NCI-H774 (cell line): Measurements from ENCODE around the gene TSPO2.

Experiments
- DNase-seq: peaks from one replicate; lab custom pipeline; 2025; lab: John Stamatoyannopoulos, UW

Gene TSPO2

DNA sequence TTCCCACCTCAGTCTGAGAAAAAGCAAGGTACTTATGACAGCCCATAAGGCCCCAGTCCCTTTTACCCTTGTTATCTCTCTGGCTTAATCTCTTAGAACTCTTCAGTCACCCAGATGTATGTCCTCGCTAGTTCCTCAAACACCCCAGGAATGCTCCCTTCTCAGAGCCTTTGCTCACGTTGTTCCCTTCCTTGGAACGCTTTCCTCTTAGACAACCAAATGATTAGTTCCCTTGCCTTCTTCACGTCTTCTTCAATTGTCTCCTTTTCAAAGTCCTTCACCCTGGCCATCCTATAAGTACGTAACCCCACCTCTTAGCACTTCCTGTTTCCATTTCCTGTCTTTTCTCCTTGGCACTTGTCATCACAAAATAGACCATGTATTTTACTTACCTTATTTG is 9.6 kb downstream of the TSPO2 start:
- no peak for DNase-seq

DNA sequence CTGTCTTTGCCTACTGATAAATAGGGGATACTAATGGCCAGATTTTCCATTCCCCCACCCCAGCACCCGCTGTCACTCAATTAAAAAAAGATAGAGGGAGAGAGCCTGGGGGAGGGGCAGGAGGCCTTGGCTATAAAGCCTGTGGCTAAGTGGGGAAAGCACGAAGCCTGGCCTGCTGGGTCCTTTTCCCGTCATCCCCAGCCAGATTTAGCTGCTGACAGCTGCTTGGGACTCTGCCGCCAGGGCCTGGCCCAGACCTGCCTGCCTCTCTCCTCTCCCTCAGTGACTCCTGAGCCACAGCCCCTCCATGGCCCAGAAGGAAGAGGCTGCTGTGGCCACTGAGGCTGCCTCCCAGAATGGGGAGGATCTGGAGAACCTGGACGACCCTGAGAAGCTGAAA is 10.8 kb downstream of the TSPO2 start, which contains the start of gene APOBEC2:
APOBEC2 (plus strand) TSS at position 162 of the 400 bp plus-strand sequence; CDS start at position 308, 146 bp downstream.
- no peak for DNase-seq

DNA sequence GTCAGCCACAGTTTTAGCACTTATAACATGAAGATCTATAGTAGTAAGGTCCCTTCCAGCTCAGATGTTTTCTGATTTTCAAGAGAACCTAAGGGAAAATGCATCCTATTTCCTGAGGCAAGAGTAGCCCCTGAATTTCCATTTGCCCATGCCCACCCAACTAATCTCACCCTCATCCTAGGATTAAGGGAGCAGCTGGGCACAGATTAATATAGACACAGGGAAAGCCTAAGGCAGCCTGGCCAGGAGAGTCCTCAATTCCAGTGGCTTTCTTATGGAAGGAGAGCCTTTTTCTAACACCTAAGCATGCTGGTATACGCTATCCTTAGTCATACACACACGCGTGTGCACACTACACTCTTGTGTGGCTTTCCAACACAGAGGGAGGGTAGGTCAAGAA is 12.2 kb downstream of the TSPO2 start:
- DNase-seq: no peak

DNA sequence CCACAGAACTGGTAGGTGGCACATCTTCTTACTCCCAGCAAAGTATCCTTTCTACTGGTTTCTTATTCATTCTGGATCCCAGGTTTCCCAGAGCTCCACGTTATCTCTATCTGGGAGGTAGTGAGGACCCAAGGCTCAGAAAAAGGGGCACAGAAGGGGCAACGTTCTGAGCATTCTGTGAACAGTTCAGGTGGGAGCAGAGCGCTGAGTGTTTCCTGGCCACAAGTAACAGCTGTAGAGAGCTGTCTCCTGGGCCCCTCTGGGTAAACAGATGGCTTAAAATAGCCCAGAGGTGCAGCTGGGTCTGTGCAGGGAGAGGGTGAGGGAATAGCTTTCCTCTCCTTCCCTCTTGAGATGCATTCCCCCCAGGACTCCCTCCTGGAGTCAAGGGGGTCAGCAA is 12.9 kb downstream of the TSPO2 start:
- no peak for DNase-seq

DNA sequence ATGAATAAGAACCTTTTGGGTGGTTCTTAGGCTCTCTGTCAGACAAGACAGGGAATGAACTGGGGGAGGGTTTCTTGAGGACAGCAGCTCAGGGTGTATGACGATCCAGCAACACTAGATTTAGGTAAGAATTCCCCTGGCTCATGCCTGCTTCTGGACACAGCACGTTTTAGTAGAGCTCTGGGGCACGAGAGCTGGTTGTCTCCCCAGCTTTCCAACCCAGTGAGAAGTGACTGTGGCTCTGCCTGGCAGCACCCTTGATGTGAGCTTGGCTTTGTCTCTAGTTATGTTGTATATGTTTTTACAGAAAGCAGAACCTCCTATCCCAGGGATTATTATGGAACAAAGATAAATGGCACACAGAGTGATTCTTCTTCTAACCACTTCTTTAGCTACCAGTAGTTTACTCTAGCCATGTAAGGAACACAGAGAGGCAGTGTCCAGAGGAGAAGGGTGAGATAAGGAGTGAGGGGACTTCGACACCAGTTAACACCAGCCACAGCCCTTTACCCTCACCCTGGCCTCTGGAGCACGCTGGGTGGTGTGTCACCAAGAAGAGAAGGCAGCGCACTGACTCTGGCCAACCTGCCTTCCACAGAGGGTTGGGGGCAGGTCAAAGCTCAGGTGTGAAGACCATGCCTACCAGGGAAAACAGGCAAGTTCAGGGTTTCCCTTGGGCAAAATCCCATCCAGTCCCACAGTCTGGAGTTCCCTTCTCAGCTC is 14.7 kb downstream of the TSPO2 start:
- DNase-seq: no peak

DNA sequence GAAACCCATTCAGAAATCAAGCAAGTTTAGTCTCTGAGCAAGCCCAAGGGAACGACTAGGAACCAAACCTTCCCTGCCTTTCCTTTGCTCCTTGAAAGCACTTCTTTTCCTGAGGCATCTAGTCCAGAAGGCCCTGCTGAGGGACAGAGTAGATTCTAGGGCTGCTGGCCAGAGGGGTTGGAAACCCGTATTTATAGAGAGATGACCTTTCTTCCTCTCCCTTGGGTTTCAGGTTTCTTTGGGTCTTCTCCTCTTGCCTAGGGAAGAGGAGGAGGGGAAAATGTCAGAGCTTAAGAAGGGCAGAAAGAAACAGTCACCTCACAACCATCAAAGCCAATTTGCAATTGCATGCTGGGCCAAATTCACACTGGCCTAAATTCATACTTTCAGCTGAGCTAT is 16.5 kb downstream of the TSPO2 start:
- no peak for DNase-seq

DNA sequence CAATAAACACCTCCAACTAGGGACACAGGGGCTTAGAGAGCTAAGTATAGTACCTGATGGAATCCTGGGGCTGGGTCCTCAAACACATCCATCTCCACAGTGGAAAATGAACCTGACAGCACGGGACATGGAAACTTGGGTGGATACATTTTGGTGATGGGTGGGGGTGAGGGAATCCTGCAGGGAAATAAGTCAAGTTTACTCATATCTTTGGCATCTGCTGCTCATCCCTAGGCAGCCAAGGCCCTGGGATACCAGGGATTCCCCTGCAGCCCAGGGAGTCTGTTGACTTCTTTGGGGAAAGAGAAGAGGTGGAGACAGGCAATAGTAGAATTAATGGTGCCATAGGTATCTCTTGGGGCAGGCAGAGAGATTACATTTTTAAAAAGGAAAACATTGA is 17.3 kb downstream of the TSPO2 start:
- no peak for DNase-seq

DNA sequence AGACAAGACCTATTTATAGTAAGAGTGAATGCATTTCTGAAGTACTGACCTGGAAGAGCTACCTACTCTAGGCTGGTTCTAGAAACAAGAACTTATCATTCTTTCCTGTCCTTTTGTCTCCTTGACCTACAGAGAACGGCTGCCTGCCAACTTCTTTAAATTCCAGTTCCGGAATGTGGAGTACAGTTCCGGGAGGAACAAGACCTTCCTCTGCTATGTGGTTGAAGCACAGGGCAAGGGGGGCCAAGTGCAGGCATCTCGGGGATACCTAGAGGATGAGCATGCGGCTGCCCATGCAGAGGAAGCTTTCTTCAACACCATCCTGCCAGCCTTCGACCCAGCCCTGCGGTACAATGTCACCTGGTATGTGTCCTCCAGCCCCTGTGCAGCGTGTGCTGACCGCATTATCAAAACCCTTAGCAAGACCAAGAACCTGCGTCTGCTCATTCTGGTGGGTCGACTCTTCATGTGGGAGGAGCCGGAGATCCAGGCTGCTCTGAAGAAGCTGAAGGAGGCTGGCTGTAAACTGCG is 19.0 kb downstream of the TSPO2 start:
- no peak for DNase-seq

DNA sequence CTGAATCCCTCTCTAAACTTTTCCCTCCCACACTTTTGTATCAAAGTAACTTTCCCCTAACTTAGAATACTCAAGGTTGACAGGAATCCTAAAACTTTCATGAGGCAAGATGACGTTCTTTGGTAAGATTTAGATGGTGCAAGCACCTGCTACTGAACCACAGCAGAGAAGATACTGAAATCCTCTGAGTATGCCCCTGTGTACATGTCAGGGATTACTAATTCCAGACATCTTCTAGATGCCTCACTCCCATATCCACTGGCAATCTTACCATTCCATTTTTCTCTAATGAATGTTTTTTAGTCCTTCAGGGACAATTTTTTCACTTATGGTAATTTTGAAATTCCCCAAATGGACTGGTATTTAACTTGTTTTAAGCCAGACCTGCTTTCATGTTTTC is 19.8 kb downstream of the TSPO2 start:
- no peak for DNase-seq

DNA sequence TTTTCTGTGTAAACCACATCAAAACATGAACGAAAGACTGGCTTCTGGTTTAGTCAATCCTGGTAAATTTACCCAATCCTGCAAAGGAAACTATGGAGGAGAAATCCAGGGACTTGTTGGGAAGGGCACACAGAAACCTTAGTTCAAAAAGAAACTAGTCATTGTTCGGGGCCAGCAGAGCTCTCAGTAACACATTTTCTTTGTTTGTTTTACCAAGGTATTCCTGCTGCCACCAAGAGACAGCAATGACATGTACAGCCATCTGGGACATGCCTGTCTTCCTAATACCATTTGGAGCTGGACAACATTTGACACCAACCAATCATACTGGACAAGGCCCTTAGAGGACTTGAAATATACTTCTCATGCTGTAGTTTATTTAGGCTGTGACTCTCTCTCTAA is 21.6 kb downstream of the TSPO2 start:
- DNase-seq: no peak

DNA sequence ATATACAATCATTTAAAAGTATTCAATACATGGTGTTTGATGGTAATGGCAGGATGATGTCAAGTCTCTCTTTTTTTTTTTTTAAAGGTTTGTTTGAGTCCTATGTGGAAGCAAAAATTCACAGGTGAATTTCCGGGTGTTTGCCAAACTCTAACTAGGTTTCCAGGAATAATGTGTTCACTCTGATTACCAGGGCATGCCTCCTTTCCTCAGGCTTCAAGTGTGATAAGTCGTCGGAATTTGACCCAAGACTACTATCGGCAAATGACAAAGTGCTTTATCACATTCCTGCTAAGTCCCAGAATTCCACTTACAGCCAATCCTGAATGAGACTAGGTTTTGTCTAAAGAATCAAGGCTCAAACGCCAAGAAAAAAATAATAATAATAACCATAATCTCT is 22.6 kb downstream of the TSPO2 start:
- no peak for DNase-seq

DNA sequence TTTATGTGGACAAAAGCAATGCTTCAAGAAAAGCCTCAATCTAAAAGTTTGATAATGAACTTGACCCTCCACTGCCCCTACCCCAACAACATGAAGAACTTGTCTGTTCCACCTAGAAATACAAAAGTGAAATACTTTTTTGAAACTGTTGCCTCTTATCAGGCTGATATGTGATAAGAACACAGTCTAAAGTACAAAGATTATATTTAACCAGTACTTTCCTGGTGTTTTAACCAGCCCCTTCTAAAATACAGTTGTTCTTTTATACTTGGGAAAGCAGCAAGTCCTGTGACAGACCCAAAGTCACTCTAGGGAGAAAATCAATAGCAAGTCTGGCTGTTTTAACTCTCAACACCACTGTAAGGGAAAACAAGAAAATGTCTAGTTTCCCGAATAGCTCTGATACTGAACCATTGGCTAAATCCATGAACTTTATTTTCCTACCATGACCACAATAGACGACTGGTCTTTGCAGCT is 23.3 kb downstream of the TSPO2 start:
- no peak for DNase-seq

DNA sequence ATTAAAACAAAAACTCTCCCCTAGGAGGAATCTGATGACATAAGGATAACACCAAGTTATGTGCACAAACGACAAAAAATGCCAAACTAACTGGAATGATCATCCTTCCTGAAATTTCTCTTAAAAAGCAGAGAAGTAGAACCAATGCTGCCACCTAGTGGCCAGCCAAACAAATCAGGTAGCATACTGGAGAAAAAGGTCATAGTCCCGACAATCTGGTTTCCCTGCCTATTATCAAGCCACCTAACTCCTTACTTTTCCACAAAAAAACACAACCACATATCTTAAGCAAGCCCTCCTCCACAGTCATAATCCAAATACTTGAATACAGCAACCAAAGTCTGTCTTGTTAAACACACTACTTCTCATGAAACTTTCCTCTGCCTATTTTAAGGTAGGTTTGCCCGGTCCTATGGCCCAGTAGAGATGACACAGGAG is 24.6 kb downstream of the TSPO2 start:
- peak; percentile 40 for DNase-seq

DNA sequence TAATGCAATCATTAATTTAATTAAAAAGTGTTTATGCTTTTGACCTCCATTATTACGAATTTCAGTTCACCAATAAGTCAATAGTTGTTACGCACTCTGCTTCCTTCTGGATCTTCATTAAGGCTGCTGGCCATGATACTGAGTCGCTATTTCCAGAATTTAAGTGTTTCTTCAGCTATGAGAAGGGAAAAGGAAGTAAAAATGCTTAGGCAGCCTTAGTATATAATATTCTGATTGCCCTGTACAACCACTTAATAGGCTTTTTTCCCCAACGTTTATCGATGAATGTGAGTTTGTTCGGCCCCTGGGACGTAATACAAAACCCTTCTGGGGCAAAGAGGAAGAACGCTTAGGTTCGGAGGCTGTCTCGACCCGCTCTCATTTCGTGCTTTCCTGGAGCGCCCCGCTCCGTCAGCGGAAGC is 29.2 kb downstream of the TSPO2 start:
- DNase-seq: no peak

DNA sequence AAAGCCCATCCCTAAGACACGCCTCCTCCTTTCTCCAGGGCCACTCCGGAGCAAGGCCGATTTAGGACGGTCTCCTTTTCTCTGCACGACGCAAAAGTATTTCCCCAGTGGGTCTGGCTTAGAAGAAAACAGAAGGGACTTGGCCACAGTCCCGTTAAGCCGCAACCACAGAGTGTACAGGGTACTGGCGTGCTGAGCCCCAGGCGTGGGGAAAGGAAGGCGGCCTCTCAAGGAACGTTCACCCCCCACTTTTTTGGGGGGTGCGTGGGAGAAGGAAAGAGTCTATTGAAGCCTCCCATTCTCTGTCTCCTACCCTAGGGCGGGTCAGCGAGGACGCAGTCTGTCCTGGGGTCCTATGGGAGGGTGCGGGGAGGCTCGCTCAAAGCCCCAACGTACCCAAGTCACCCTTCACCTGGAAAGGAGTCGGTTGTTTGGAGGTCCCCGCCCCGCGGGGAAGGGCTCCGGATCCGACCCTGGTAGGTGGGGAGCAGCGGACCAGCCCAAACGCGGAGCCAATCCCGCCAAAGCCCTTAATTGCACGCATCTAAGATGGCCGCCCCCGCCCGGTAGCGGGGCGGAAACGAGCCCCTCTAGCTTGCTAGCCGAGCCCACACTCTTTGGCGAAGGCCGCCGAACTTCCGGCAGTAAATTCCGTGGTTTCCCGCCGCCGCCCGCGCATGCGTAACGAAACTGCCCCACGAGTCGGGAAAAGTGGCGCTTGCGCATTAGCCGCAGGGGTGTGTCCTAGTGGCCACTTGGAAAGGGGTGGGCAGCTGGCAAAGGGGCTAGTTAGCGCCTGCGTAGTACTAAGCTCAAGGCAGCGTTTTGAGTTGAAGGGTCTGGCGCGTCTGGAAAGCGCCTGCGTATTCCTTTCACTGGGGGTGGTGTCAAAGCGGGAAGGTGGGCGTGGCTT is 29.9 kb downstream of the TSPO2 start, which contains the start of gene OARD1:
OARD1 (minus strand) TSS at position 434 of the 913 bp plus-strand sequence. CDS start 722 bp downstream, outside the sequence.
- peak; percentile 100 for DNase-seq

DNA sequence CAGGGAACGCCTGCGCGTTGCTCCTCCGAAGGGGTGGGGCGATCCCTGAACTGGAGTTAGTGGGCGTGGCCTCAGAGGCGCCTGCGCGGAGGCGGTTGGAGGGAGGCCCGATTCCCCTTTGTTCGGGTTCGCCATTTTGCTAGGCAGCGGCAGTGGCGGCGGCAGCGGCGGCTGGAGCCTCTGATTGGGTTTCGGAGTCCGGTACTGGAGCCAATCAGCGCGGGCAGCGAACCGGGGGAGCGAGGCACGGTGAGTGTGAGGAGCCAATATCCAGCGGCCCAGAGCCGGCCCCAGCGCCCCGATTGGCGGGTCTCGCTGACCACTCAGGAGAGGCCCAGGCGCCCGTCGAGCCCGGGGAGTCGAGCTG is 30.6 kb downstream of the TSPO2 start, which contains the start of gene NFYA:
NFYA (plus strand) TSS at position 139 of the 367 bp plus-strand sequence. CDS start 6,116 bp downstream, outside the sequence.
- DNase-seq: peak; percentile 100

DNA sequence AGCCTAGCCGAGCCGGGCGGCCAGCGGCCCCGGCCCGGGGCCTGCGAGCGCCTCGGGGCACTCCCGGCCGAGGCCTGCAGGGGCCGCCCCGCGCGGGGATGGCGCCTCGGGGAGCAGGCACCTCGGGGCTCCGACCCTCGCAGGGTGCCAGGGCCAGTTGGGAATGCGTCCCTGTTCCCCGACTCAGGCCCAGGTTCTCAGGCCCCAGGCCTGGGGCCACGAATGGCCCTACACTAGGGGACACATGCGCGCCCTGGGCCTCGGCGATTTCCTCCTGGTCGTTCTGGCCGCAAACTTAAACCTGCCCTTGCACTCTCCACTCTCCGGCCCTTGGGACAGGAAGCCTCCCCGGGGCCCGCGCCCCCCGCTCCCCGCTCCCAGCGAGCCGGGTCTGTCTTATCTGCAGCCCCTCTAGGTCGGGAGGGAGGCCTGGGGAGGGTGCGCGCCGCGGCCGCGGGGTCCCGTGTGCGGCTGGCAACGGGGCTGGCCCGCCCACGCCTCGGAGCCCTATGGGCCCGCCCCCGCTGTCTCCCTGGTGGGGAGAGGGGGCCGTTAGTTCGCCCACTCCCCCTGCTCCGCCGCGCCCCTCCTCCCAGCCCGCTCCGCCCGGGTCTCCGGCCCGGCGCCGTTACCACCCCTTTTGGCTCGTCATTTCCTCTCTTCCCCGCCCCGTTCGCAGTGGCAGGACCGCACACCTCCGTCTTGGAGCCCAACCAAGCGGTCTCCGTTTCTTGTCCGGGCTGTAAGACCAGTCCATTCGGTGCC is 31.1 kb downstream of the TSPO2 start:
- peak; percentile 74 for DNase-seq

DNA sequence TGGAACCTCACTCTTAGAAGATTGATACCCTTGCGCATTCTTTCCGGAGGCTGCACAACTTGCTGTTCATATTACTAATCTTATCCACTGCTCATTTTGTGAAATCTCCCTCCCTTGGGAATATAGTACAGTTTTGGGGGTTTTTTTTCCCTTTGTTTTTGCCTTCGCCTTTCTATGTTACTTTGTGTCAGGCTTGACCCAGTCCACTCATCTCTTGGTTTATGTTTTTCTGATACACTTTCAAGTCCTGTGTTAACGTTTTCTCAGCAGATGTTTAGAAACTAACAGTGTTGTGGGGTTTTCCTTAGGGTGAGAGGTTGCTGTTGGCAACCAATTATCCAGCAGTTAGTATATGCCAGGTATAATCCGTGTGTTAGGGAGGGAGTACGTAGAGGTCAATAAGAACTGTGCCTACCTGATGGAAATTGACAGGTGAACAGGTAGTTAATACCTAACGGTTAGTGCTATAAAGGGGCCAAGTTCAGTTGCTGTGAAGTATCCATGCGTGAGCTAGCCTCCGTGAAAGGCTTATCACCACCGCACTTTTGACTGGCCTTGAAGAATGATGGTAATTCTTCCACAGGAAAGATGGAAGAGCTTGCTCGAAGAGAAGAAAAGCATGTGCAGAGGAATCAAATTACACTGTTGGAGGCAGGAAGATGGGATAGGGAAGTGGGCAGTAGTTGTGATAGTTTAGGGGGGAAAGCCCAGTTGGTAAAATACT is 31.9 kb downstream of the TSPO2 start:
- no peak for DNase-seq

DNA sequence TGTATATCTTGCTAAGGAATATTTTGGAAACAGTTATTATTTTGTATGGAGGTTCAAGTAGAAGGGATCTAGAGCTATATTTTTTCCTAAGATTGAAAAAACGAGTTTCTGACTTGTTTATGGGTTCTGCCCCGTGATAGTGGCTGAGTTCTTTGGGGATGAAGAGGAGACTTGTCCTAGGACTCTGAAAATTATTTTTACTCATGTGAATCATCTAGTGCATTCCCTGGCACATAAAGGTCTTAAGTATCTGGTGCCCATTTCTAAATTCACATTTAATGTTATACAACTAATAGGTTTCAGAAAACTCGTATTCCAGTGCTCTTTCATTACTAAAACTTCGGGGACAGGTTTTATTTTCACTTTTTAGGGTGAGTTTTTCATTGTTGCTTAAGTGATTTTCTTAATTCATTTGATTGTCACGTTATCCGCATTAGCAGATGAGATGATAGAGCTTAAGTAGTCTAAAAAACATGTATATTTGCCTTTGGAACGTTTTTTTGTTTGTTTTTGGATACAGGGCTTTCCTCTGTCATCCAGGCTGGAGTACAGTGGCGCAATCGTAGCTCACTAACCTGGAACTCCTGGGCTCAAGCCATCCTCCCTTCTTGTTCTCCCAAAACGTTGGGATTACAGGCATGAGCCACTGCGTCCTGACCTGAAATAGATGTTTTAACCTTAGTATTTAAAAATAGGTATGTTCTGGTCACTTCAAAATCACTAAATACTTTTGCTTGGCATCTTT is 32.6 kb downstream of the TSPO2 start:
- no peak for DNase-seq
